Measurements from ENCODE around the gene RNASEL. TPM values are rescaled to one million over a fixed set of nuclear protein-coding genes. Genes with fewer than 3 reads are reported as not detected.

The RNASEL gene
- total and polyA plus RNA-seq, 2 of the 13 experiments (the other 11 are each of a cell fraction or from before 2014, with no cell fraction given) = 0.05 to 0.20 TPM

- H2AFZ ChIP-seq (ENCODE audit: low read length) = no peak overlapping the region
- ChIA-PET POLR2A (no interaction called here), CTCF (ENCODE audit: low intra/inter-chr PET ratio, low total read pairs) (no interaction called here)
- H3K79me2 ChIP-seq (ENCODE audit: insufficient read depth, low read length) = no peaks in the 10 kb centered on the region
- TF ChIP-seq FOXA1 (IDR thresholded peaks at IDR 0.05) = no peak
- no peak for TF ChIP-seq FOXA1 (CRISPR knock-in tag; IDR thresholded peaks at IDR 0.05)
- no peak for TF ChIP-seq ZNF138 (CRISPR knock-in tag; IDR thresholded peaks at IDR 0.05; ENCODE audit: low read depth)
- TF ChIP-seq EED (CRISPR knock-in tag; IDR thresholded peaks at IDR 0.05) = no peak
- no peak for TF ChIP-seq BRF2 (CRISPR knock-in tag; IDR thresholded peaks at IDR 0.05)
- no peak for TF ChIP-seq MLXIP (CRISPR knock-in tag; IDR thresholded peaks at IDR 0.05; ENCODE audit: borderline replicate concordance)
- TF ChIP-seq ZNF326 (CRISPR knock-in tag; IDR thresholded peaks at IDR 0.05; ENCODE audit: borderline replicate concordance) = no peak
- no peak for TF ChIP-seq ZNF816 (CRISPR knock-in tag; IDR thresholded peaks at IDR 0.05; ENCODE audit: borderline replicate concordance)
- no peak for TF ChIP-seq IKZF1 (IDR thresholded peaks at IDR 0.05)
- no peak for TF ChIP-seq HOXD1 (CRISPR knock-in tag; IDR thresholded peaks at IDR 0.05)
- no peak for TF ChIP-seq ZNF232 (CRISPR knock-in tag; IDR thresholded peaks at IDR 0.05; ENCODE audit: borderline replicate concordance)
- TF ChIP-seq ZNF598 (CRISPR knock-in tag; IDR thresholded peaks at IDR 0.05; ENCODE audit: borderline replicate concordance) = no peak
- no peak for TF ChIP-seq GZF1 (CRISPR knock-in tag; IDR thresholded peaks at IDR 0.05)
- TF ChIP-seq TFDP1 (CRISPR knock-in tag; IDR thresholded peaks at IDR 0.05; ENCODE audit: borderline replicate concordance) = no peak
- no peak overlapping the region for H3K4me2 ChIP-seq (ENCODE audit: low read depth, low read length)
- in situ Hi-C loops (cut with HindIII; ENCODE audit: extremely low pct_ligation_motif_present, low pct_unique_long_range_greater_than_20kb) = no loop called here
- no peaks in the 10 kb centered on the region for H3K36me3 ChIP-seq (replicated peaks in 1 of 2; ENCODE audit: control insufficient read depth in 1 of 2, insufficient read depth in 2 of 2, low read length in 2 of 2)
- no peak overlapping the region for H3K27ac ChIP-seq (ENCODE audit: extremely low read length, insufficient read depth, low read length)
- H3K4me3 ChIP-seq (replicated peaks in 1 of 3; ENCODE audit: insufficient read depth in 1 of 3, low read depth in 2 of 3, low read length in 3 of 3) = no peak overlapping the region
- ATAC-seq (no peak), FAIRE-seq (no peak), DNase-seq (ENCODE audit: low spot score) (no peak)
- 33% methylated on average over 8 of the region's 9 CpGs for WGBS (ENCODE audit: low lambda C conversion rate)
- H3K9ac ChIP-seq (ENCODE audit: insufficient read depth, low read depth, low read length) = no peak overlapping the region
- BruUV-seq (replicated peaks) = no TSS peak
- H3K9me3 ChIP-seq (ENCODE audit: low read length) = no peaks in the 10 kb centered on the region
- H3K27me3 ChIP-seq (ENCODE audit: control insufficient read depth in 1 of 2, insufficient read depth in 2 of 2, low read length in 2 of 2) = peaks cover 0 to 8% of the 10 kb centered on the region in 2 experiments; a peak in 1 of 5 replicates
- no peaks in the 10 kb centered on the region for H3K4me1 ChIP-seq (ENCODE audit: insufficient read depth, low read length)
- intact Hi-C loops (cut with micrococcal nuclease; ENCODE audit: unreplicated experiment) = loop anchor here (10.0 kb wide), 1 partner anchor 1470 kb away; no protein-coding TSS in a partner anchor
- H4K20me1 ChIP-seq (ENCODE audit: insufficient read depth, low read length) = no peaks in the 10 kb centered on the region
Observed at GRCh38 chr1:182634306-182635072, 45.4 kb upstream of the RNASEL start.
